H9 (cell line): ENCODE data around the gene LEO1. TPM values are rescaled to one million over a fixed set of nuclear protein-coding genes. Genes with fewer than 3 reads are reported as not detected.

Source experiments
- DNase-seq: peaks from one replicate; pipeline ENCODE4 v3.0.0-alpha.2; 2017
- H2AFZ ChIP-seq: one replicate; pipeline ENCODE4 v1.6.1; 2013; ENCODE audit warnings: mild to moderate bottlenecking, low read length, control low read depth, moderate library complexity
- H2AK5ac ChIP-seq: 2 replicates; pipeline ENCODE4 v1.6.1; 2013; ENCODE audit warnings: low read length, control low read depth, mixed read lengths; ENCODE audit not compliant: insufficient read length
- H2BK120ac ChIP-seq: one replicate; pipeline ENCODE4 v1.6.1; 2013; ENCODE audit warnings: low read depth, mild to moderate bottlenecking, low read length, control low read depth, inconsistent platforms; ENCODE audit not compliant: poor library complexity, severe bottlenecking
- H2BK12ac ChIP-seq: 2 replicates; pipeline ENCODE4 v1.6.1; 2013; ENCODE audit warnings: low read length, control low read depth, mixed read lengths, low read depth; ENCODE audit not compliant: insufficient read length
- H2BK15ac ChIP-seq: 2 replicates; pipeline ENCODE4 v1.6.1; 2013; ENCODE audit warnings: low read depth, low read length, control low read depth
- H2BK20ac ChIP-seq: one replicate; pipeline ENCODE4 v1.6.1; 2013; ENCODE audit warnings: low read depth, mild to moderate bottlenecking, low read length, control low read depth, inconsistent platforms; ENCODE audit not compliant: poor library complexity, severe bottlenecking
- H2BK5ac ChIP-seq: 2 replicates; pipeline ENCODE4 v1.6.1; 2013; ENCODE audit warnings: low read length, control low read depth, mixed read lengths; ENCODE audit not compliant: insufficient read length
- H3K14ac ChIP-seq: 2 replicates; pipeline ENCODE4 v1.6.1; 2013; ENCODE audit warnings: low read length, control low read depth; ENCODE audit not compliant: insufficient read depth
- H3K18ac ChIP-seq: 2 replicates; pipeline ENCODE4 v1.6.1; 2013; ENCODE audit warnings: low read depth, mild to moderate bottlenecking, mixed read lengths, low read length, control low read depth; ENCODE audit not compliant: insufficient read length
- H3K23ac ChIP-seq: 2 replicates; pipeline ENCODE4 v1.6.1; 2013; ENCODE audit warnings: low read length, control low read depth, mixed read lengths, low read depth; ENCODE audit not compliant: insufficient read length
- H3K23me2 ChIP-seq: 2 replicates; pipeline ENCODE4 v1.6.1; 2013; ENCODE audit warnings: low read depth, mild to moderate bottlenecking, mixed read lengths, low read length, control low read depth; ENCODE audit not compliant: insufficient read length, poor library complexity, severe bottlenecking
- H3K27ac ChIP-seq: 2 replicates; pipeline ENCODE4 v1.5.1; 2013; ENCODE audit warnings: low read length, control low read depth, mixed read lengths, low read depth; ENCODE audit not compliant: insufficient read length
- H3K27me3 ChIP-seq: 2 replicates; pipeline ENCODE4 v1.6.1; 2013; ENCODE audit warnings: low read length, control low read depth, inconsistent platforms; ENCODE audit not compliant: insufficient read depth
- H3K4ac ChIP-seq: 2 replicates; pipeline ENCODE4 v1.6.1; 2013; ENCODE audit warnings: low read depth, mild to moderate bottlenecking, control low read depth, inconsistent platforms, low read length, moderate library complexity
- H3K4me1 ChIP-seq: 2 replicates; pipeline ENCODE4 v1.6.1; 2013; ENCODE audit warnings: low read length, control low read depth, inconsistent platforms; ENCODE audit not compliant: insufficient read depth
- H3K4me2 ChIP-seq: 2 replicates; pipeline ENCODE4 v1.6.1; 2013; ENCODE audit warnings: low read length, control low read depth, mixed read lengths; ENCODE audit not compliant: insufficient read length, insufficient read depth
- H3K56ac ChIP-seq: 2 replicates; pipeline ENCODE4 v1.6.1; 2013; ENCODE audit warnings: low read depth, mild to moderate bottlenecking, mixed read lengths, low read length, control low read depth; ENCODE audit not compliant: insufficient read length
- H3K79me1 ChIP-seq: 2 replicates; pipeline ENCODE4 v1.6.1; 2013; ENCODE audit warnings: low read depth, mild to moderate bottlenecking, moderate library complexity, low read length, control low read depth, inconsistent platforms; ENCODE audit not compliant: insufficient read depth, poor library complexity, severe bottlenecking
- H3K79me2 ChIP-seq: 2 replicates; pipeline ENCODE4 v1.6.1; 2013; ENCODE audit warnings: low read length, control low read depth, inconsistent platforms; ENCODE audit not compliant: insufficient read depth
- H3K9ac ChIP-seq: 2 replicates; pipeline ENCODE4 v1.6.1; 2013; ENCODE audit warnings: low read length, control low read depth, mixed read lengths; ENCODE audit not compliant: insufficient read length; ENCODE audit errors: extremely low read depth
- H3K9me3 ChIP-seq: one replicate; pipeline ENCODE4 v1.6.1; 2013; ENCODE audit warnings: low read depth, low read length, inconsistent platforms; ENCODE audit not compliant: control insufficient read depth
- H3T11ph ChIP-seq: one replicate; pipeline ENCODE4 v1.6.1; 2013; ENCODE audit warnings: mild to moderate bottlenecking, low read length, control low read depth, inconsistent platforms
- H4K20me1 ChIP-seq: one replicate; pipeline ENCODE4 v1.6.1; 2013; ENCODE audit not compliant: control insufficient read depth, insufficient read length, insufficient read depth
- H4K5ac ChIP-seq: 2 replicates; pipeline ENCODE4 v1.6.1; 2013; ENCODE audit warnings: low read depth, mild to moderate bottlenecking, mixed read lengths, low read length, control low read depth; ENCODE audit not compliant: insufficient read length
- H4K8ac ChIP-seq: replicated peaks from 2 replicates; pipeline ENCODE4 v1.6.1; 2013; ENCODE audit warnings: low read length, control low read depth, mixed read lengths, low read depth; ENCODE audit not compliant: insufficient read length
- H4K91ac ChIP-seq: 2 replicates; pipeline ENCODE4 v1.6.1; 2013; ENCODE audit warnings: low read depth, mild to moderate bottlenecking, moderate library complexity, mixed read lengths, low read length, control low read depth; ENCODE audit not compliant: insufficient read length
- H3K27ac Mint-ChIP-seq, 3 experiments: 2 replicates in 2 of 3; 3 replicates in 1 of 3; pipeline ENCODE4 v1.8.0; 2020 to 2021; ENCODE audit warnings: mixed read lengths in 3 of 3, mild to moderate bottlenecking in 1 of 3, moderate library complexity in 1 of 3
- H3K27me3 Mint-ChIP-seq: 2 replicates; pipeline ENCODE4 v1.8.0; 2021; ENCODE audit warnings: low read depth, mild to moderate bottlenecking, moderate library complexity, mixed read lengths
- H3K36me3 Mint-ChIP-seq, 3 experiments: 2 replicates in 2 of 3; 3 replicates in 1 of 3; pipeline ENCODE4 v1.8.0; 2020 to 2021; ENCODE audit warnings: low read depth in 3 of 3, mixed read lengths in 3 of 3; ENCODE audit not compliant: insufficient read depth in 1 of 3
- H3K4me1 Mint-ChIP-seq, 2 experiments: 2 replicates each; pipeline ENCODE4 v1.8.0; 2020; ENCODE audit warnings: mixed read lengths in 2 of 2
- H3K4me3 Mint-ChIP-seq, 2 experiments: 2 replicates in 1 of 2; 3 replicates in 1 of 2; pipeline ENCODE4 v1.8.0; 2020 to 2021; ENCODE audit warnings: mild to moderate bottlenecking in 2 of 2, mixed read lengths in 2 of 2, moderate library complexity in 1 of 2
- H3K9me3 Mint-ChIP-seq, 2 experiments: 2 replicates in 1 of 2; 3 replicates in 1 of 2; pipeline ENCODE4 v1.8.0; 2020; ENCODE audit warnings: mild to moderate bottlenecking in 2 of 2, mixed read lengths in 2 of 2, moderate library complexity in 1 of 2
- WGBS: extraction: QIAGEN DNeasy Blood & Tissue Kit; methylation state at CpG from one replicate; pipeline ENCODE4 v1.1.7; 2013; ENCODE audit warnings: missing lambda C conversion rate, low lambda C conversion rate, mixed read lengths; ENCODE audit not compliant: insufficient read length; ENCODE audit errors: extremely low coverage; 5-methylcytosine and 5-hydroxymethylcytosine counted together
- total RNA-seq: library from RNA; stranded (reverse); gene quantifications from 2 replicates; pipeline ENCODE4 v1.2.1, GENCODE V29; 2021
- TF ChIP-seq, protein P1 (sequence below): fragments of 200-600 bp; sonication (generic); conservative IDR thresholded peaks from 3 replicates; pipeline ENCODE4 v1.8.0; 2021; ENCODE audit warnings: antibody characterized with exemption, mild to moderate bottlenecking

Gene LEO1
- total RNA-seq, 1 experiment from 2014 or later = 30.3 TPM

DNA sequence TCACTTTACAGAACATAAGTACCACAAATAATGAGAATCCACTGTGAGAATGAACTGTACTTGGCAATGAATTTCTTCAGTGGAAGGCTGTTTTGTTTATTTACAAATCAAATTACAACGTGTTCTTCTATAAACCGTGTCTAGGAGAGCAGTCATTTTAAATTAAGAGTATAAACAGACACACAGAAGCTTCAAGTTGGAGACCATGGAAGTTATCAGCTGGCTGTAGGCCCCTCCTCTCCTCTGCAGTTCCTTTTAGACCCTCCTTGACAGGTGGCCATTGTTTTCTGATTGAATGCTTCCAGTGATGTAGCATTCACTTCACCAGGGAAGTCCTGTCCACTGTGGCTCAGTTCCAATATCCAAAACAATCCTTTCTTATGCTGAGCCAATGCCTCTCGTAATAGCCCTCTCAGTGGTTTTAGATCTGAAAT, 40.1 kb upstream of the LEO1 start:
- Histone ChIP-seq H3K79me1 (no peaks in the 10 kb centered on the region), H2BK20ac (no peak overlapping the region), H2AFZ (no peak overlapping the region), H3K27me3 (no peaks in the 10 kb centered on the region), H3K79me2 (no peaks in the 10 kb centered on the region), H2BK12ac (no peak overlapping the region), H3K18ac (no peak overlapping the region), H3K23ac (no peak overlapping the region), H3K4ac (no peak overlapping the region), H3K4me2 (no peak overlapping the region), H4K8ac (no peak overlapping the region), H3K23me2 (no peaks in the 10 kb centered on the region), H3K9me3 (no peaks in the 10 kb centered on the region), H2AK5ac (no peak overlapping the region), H2BK15ac (no peak overlapping the region), H3K14ac (no peak overlapping the region), H3K56ac (no peak overlapping the region), H3K27ac (no peak overlapping the region), H3K9ac (no peak overlapping the region), H4K5ac (no peak overlapping the region), H4K91ac (no peak overlapping the region), H2BK5ac (no peak overlapping the region), H3T11ph (no peak overlapping the region), H4K20me1 (no peaks in the 10 kb centered on the region), H2BK120ac (no peak overlapping the region), H3K4me1 (no peaks in the 10 kb centered on the region)
- H3K4me3 Mint-ChIP-seq = no peak overlapping the region
- H3K4me1 Mint-ChIP-seq = peaks cover 0 to 7% of the 10 kb centered on the region in 2 experiments; a peak in 2 of 4 replicates
- H3K9me3 Mint-ChIP-seq = no peaks in the 10 kb centered on the region
- H3K27ac Mint-ChIP-seq = no peak overlapping the region
- TF ChIP-seq, protein P1, sequence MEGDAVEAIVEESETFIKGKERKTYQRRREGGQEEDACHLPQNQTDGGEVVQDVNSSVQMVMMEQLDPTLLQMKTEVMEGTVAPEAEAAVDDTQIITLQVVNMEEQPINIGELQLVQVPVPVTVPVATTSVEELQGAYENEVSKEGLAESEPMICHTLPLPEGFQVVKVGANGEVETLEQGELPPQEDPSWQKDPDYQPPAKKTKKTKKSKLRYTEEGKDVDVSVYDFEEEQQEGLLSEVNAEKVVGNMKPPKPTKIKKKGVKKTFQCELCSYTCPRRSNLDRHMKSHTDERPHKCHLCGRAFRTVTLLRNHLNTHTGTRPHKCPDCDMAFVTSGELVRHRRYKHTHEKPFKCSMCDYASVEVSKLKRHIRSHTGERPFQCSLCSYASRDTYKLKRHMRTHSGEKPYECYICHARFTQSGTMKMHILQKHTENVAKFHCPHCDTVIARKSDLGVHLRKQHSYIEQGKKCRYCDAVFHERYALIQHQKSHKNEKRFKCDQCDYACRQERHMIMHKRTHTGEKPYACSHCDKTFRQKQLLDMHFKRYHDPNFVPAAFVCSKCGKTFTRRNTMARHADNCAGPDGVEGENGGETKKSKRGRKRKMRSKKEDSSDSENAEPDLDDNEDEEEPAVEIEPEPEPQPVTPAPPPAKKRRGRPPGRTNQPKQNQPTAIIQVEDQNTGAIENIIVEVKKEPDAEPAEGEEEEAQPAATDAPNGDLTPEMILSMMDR = no peak
- no peaks in the 10 kb centered on the region for H3K27me3 Mint-ChIP-seq
- no peak for DNase-seq
- H3K36me3 Mint-ChIP-seq = no peaks in the 10 kb centered on the region
- no CpG with 5 or more reads among the region's 3 CpGs for WGBS
